ENCODE results near the gene THSD7B. TPM values are rescaled to one million over a fixed set of nuclear protein-coding genes. Genes with fewer than 3 reads are reported as not detected.

The THSD7B gene
- total RNA-seq, 6 donors from 2014 or later: 0.47 TPM; not detected in 5

DNA sequence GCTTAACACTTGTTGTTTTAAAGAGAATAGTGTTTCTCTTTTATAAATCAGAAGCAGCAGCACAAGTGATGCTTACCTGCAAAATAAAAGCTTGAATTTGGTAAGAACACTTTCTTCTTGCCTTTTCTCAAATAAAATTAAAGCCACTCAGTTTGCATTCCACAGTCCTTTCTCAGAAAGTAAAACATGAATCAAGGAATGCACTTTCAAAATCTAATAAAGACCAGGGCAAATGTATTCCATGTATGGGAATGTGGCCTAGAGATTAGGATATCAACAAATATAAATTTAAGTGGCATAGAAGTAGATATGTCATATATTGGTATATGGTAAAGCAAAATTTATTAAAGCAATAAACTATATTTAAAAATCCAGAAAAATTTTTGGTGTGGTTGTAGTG, 352.8 kb downstream of the THSD7B start:
- Histone ChIP-seq H3K4me1 (no peaks in the 10 kb centered on the region), H3K27ac (no peak overlapping the region), H3K9me3 (no peaks in the 10 kb centered on the region), H3K36me3 (no peaks in the 10 kb centered on the region), H3K4me3 (no peak overlapping the region), H3K27me3 (no peaks in the 10 kb centered on the region)
- ATAC-seq (ENCODE audit: low FRiP score in 2 of 2) (no peak), DNase-seq (no peak)
- TF ChIP-seq CTCF (IDR thresholded peaks at IDR 0.05): no peak

GRCh38 chr2:137123226-137123625, 357.9 kb downstream of the THSD7B start:
- Histone ChIP-seq H3K27ac (no peak overlapping the region), H3K9me3 (no peaks in the 10 kb centered on the region), H3K36me3 (no peaks in the 10 kb centered on the region), H3K27me3 (no peaks in the 10 kb centered on the region), H3K4me3 (no peak overlapping the region), H3K4me1 (no peaks in the 10 kb centered on the region)
- TF ChIP-seq CTCF (IDR thresholded peaks at IDR 0.05): no peak
- TF ChIP-seq EP300 (IDR thresholded peaks at IDR 0.05): no peak
- TF ChIP-seq POLR2AphosphoS5 (IDR thresholded peaks at IDR 0.05): no peak
- no peak for TF ChIP-seq POLR2A (IDR thresholded peaks at IDR 0.05)
- ATAC-seq (ENCODE audit: low FRiP score in 2 of 2): no peak
- DNase-seq: no peak
- WGBS, 2 donors: 91 to 96% methylated on average over 1 of the region's 1 CpG

DNA sequence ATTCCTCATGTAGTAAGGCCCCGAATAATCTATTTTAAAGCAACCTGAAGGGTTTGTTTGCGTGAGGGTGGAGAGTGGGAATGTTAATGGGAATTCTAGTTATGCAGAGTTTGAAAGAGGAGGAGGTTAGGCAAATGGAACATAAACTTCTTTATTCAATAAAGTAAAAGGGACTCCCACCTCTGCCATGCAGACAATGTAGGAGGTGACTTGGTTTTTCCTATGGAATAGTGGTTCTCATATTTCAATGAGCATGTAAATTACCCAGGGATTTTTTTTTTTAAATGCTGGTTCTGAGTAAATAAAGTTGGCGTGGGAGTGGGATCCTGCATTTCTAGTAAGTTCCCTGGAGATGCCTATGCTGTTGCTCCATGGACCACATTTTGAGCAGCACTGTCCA, 367.9 kb downstream of the THSD7B start:
- DNase-seq: no peak
- TF ChIP-seq POLR2A (IDR thresholded peaks at IDR 0.05) (no peak), CTCF (IDR thresholded peaks at IDR 0.05) (no peak), POLR2AphosphoS5 (IDR thresholded peaks at IDR 0.05) (no peak), EP300 (IDR thresholded peaks at IDR 0.05) (no peak)
- Histone ChIP-seq H3K36me3 (no peaks in the 10 kb centered on the region), H3K9me3 (no peaks in the 10 kb centered on the region), H3K27ac (no peak overlapping the region), H3K4me3 (no peak overlapping the region), H3K27me3 (no peaks in the 10 kb centered on the region), H3K4me1 (no peaks in the 10 kb centered on the region)
- no peak for ATAC-seq (ENCODE audit: low FRiP score in 2 of 2)
- WGBS, 2 donors: 62 to 70% methylated on average over 3 of the region's 3 CpGs

- DNase-seq (no peak), ATAC-seq (ENCODE audit: low FRiP score in 2 of 2) (no peak)
- TF ChIP-seq POLR2AphosphoS5 (IDR thresholded peaks at IDR 0.05) (no peak), CTCF (IDR thresholded peaks at IDR 0.05) (no peak), POLR2A (IDR thresholded peaks at IDR 0.05) (no peak), EP300 (IDR thresholded peaks at IDR 0.05) (no peak)
- Histone ChIP-seq H3K36me3 (no peaks in the 10 kb centered on the region), H3K9me3 (no peaks in the 10 kb centered on the region), H3K27me3 (no peaks in the 10 kb centered on the region), H3K27ac (no peak overlapping the region), H3K4me3 (no peak overlapping the region), H3K4me1 (no peaks in the 10 kb centered on the region)
Observed at GRCh38 chr2:137138263-137138662, 372.9 kb downstream of the THSD7B start.

DNA sequence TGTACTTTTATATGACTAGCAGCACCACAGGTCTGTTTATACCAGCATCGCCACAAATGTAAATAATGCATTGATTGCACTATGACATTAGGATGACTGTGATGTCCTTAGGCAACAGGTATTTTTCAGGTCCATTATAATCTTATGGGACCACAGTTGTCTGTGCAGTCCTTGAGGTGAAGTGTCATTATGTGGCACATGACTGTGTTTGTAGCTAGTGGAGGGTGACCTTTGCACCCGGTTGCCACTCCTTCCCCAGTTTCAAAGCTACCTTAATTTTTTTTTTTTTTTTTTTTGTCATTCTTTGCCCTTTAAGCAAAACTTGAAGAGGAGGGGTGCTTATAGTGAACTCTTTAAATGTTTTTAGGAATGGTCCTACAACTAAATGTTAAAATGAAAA, 386.4 kb downstream of the THSD7B start:
- no peaks in the 10 kb centered on the region for H3K27me3 ChIP-seq
- H3K36me3 ChIP-seq: no peaks in the 10 kb centered on the region
- H3K4me1 ChIP-seq: no peaks in the 10 kb centered on the region
- ATAC-seq (ENCODE audit: low FRiP score in 2 of 2): no peak
- no peak overlapping the region for H3K27ac ChIP-seq
- no peaks in the 10 kb centered on the region for H3K9me3 ChIP-seq
- TF ChIP-seq EP300 (IDR thresholded peaks at IDR 0.05) (no peak), POLR2AphosphoS5 (IDR thresholded peaks at IDR 0.05) (no peak), POLR2A (IDR thresholded peaks at IDR 0.05) (no peak), CTCF (IDR thresholded peaks at IDR 0.05) (no peak)
- no peak for DNase-seq
- 78 to 83% methylated on average over 2 of the region's 2 CpGs for WGBS, 2 donors
- H3K4me3 ChIP-seq: no peak overlapping the region

Measured in upper lobe of left lung (tissue), 6 donors.